Measurements from ENCODE around the gene PPP2R2D. TPM values are rescaled to one million over a fixed set of nuclear protein-coding genes. Genes with fewer than 3 reads are reported as not detected.

Gene PPP2R2D
- total RNA-seq, 1 experiment from 2014 or later: 40.3 TPM

- Histone ChIP-seq H3F3A (ENCODE audit: low read length, unreplicated experiment) (no peaks in the 10 kb centered on the region), H2AFZ (ENCODE audit: low read length) (no peak overlapping the region), H3K27me3 (ENCODE audit: low read length) (peaks cover 31% of the 10 kb centered on the region; the same call in 1 of the 2 replicates), H3K79me2 (ENCODE audit: low read length) (no peaks in the 10 kb centered on the region), H3K4me2 (ENCODE audit: low read length) (no peak overlapping the region), H3K9me2 (replicated peaks; ENCODE audit: low read length) (no peaks in the 10 kb centered on the region), H3K9ac (ENCODE audit: low read length) (no peak overlapping the region), H4K20me1 (ENCODE audit: low read length) (no peaks in the 10 kb centered on the region), H3K27ac (ENCODE audit: low read length) (no peak overlapping the region), H3K4me1 (ENCODE audit: insufficient read depth, low read length) (no peaks in the 10 kb centered on the region), H3K9me3 (ENCODE audit: low read length) (no peaks in the 10 kb centered on the region), H3K36me3 (ENCODE audit: low read depth, low read length) (no peaks in the 10 kb centered on the region), H3K4me3 (ENCODE audit: low read length) (no peak overlapping the region)
- ChIA-PET CTCF (no interaction called here), POLR2A (ENCODE audit: unreplicated experiment) (no interaction called here)
- intact Hi-C loops (cut with micrococcal nuclease): no loop called here
- ATAC-seq: no peak
- TF ChIP-seq CTCF (conservative IDR thresholded peaks at IDR 0.05; ENCODE audit: low read depth, low read length): peak; percentile 28; the same call in 1 of the 2 replicates
- no peak for TF ChIP-seq EZH2 (IDR thresholded peaks at IDR 0.05; ENCODE audit: low read length, unreplicated experiment)
- DNase-seq: no peak
- BruUV-seq (replicated peaks): no TSS peak
Observed at GRCh38 chr10:131854579-131855335, 46.1 kb upstream of the PPP2R2D start.

GRCh38 chr10:131855461-131856401 lies 45.1 kb upstream of the PPP2R2D start:
- H3K9me3 ChIP-seq (ENCODE audit: low read length): no peaks in the 10 kb centered on the region
- no peak overlapping the region for H3K9ac ChIP-seq (ENCODE audit: low read length)
- no peak overlapping the region for H3K4me2 ChIP-seq (ENCODE audit: low read length)
- no peak for DNase-seq
- H4K20me1 ChIP-seq (ENCODE audit: low read length): no peaks in the 10 kb centered on the region
- H3K9me2 ChIP-seq (replicated peaks; ENCODE audit: low read length): no peaks in the 10 kb centered on the region
- no peak for ATAC-seq
- H3K4me3 ChIP-seq (ENCODE audit: low read length): no peak overlapping the region
- peaks cover 40% of the 10 kb centered on the region for H3K27me3 ChIP-seq (ENCODE audit: low read length)
- H3K79me2 ChIP-seq (ENCODE audit: low read length): no peaks in the 10 kb centered on the region
- H2AFZ ChIP-seq (ENCODE audit: low read length): no peak overlapping the region
- H3K27ac ChIP-seq (ENCODE audit: low read length): no peak overlapping the region
- H3F3A ChIP-seq (ENCODE audit: low read length, unreplicated experiment): no peaks in the 10 kb centered on the region
- ChIA-PET CTCF (no interaction called here), POLR2A (ENCODE audit: unreplicated experiment) (no interaction called here)
- H3K4me1 ChIP-seq (ENCODE audit: insufficient read depth, low read length): no peaks in the 10 kb centered on the region
- no peak for TF ChIP-seq CTCF (conservative IDR thresholded peaks at IDR 0.05; ENCODE audit: low read depth, low read length)
- no peak for TF ChIP-seq EZH2 (IDR thresholded peaks at IDR 0.05; ENCODE audit: low read length, unreplicated experiment)
- TF ChIP-seq EZH2phosphoT487 (IDR thresholded peaks at IDR 0.05; ENCODE audit: borderline replicate concordance, low read length): no peak
- BruUV-seq (replicated peaks): no TSS peak
- intact Hi-C loops (cut with micrococcal nuclease): no loop called here
- H3K36me3 ChIP-seq (ENCODE audit: low read depth, low read length): no peaks in the 10 kb centered on the region

Measured in PC-3 (cell line).